ENCODE results near the gene RASAL2.
"Not testable (repeated sequence)": the region's sequence is repeated elsewhere in the genome, so short reads cannot be mapped to it uniquely, and the experiment has no call there.

Gene RASAL2

GRCh38 chr1:178354816-178355215, 260.9 kb downstream of the RASAL2 start:
- DNase-seq, result no peak

DNA sequence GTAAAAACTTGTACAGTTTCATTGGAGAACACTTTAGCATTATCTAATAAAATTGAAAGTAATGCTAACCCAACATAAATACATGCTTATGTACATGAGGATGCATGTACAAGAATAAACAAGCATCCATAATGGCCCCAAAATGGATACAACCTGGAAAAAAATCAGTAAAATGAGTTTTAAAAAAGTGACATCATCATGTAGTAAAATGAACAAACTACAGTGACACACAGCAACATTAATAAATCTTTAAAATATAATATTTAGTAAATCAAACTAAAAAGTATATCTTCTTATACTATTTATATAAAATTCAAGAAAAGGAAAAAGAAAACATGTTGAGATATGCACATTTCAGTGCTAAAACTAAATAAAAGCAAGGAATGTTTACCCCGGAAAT, 262.4 kb downstream of the RASAL2 start:
- no peak for DNase-seq

DNA sequence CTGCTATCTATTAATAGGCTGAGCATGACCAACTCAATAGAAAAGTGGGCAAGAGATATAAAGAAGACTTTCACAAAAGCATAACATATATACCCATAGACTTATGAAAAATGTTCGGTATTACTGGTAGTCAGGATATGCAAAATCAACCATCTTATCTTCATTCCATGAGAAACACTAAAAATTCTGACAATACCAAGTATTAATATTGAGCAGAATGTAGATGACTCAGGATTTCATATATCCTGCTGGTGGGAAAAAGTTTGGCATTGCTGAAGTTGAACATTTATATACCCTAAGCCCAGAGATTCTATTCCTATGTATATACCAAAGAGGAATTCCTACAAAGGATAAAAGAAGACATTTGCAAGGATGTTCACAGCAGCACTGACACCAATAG, 264.6 kb downstream of the RASAL2 start:
- DNase-seq, result no peak

GRCh38 chr1:178360421-178360820, 266.5 kb downstream of the RASAL2 start:
- DNase-seq, result no peak

- DNase-seq, result no peak
Measured at GRCh38 chr1:178361847-178362246, 267.9 kb downstream of the RASAL2 start.

DNA sequence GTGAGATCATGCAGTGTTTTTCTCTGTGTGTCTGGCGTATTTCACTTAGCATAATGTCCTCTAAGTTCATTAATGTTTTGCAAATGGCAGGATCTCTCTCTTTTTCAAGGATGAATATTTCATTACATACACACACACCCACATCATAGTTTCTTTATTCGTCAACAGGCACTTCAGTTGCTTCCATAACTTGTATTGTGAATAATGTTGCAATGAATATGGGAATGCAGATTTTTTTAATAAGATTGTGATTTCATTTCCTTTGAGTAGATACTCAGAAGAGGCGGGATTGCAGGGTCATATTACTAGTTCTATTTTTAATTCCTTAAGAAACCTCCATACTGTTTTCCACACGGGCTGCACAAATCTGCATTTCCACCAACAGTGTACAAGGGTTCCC, 268.8 kb downstream of the RASAL2 start:
- DNase-seq, result peak; percentile 36

DNA sequence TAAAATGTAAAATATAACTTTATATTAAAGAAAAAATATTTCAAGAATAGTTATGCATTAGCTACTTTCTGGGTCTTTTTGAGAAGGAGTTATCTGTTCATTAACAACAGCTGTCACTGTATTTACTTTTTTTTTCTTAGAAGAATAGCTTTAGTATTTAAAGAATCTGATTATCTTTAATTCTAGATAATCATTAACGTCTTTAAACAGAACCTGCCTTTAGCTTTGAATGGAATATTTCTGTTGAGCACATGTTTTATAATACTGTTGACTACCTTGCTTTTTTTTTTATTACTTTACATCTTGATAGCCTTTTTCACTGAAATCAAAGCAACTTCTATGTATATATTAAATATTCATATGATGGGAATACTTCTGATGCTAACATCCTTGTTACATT, 270.9 kb downstream of the RASAL2 start:
- DNase-seq, result no peak

DNA sequence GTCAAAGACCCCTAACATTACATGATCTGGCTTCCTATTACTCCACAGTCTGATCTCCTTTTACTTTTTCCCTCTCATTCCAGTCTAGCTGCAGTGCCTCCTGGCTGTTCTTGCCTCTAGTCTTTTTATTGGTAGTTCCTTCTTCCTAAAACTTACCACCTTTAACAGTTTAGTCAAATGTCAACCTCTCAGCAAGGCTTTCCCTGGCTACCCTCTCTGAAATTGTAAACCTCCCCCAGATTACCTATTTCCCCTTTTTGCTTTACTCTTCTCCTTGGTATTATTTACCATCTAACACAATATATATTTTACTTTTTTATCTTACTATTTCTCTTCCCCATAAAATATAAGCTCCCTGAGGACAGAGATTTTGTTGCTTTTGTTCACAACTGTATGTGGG, 273.2 kb downstream of the RASAL2 start:
- no peak for DNase-seq

GRCh38 chr1:178368208-178368607, 274.3 kb downstream of the RASAL2 start:
- no peak for DNase-seq

- no peak for DNase-seq
Measured at GRCh38 chr1:178371235-178371634, 277.3 kb downstream of the RASAL2 start.

GRCh38 chr1:178371933-178372388, 278.1 kb downstream of the RASAL2 start:
- no peak for DNase-seq

DNA sequence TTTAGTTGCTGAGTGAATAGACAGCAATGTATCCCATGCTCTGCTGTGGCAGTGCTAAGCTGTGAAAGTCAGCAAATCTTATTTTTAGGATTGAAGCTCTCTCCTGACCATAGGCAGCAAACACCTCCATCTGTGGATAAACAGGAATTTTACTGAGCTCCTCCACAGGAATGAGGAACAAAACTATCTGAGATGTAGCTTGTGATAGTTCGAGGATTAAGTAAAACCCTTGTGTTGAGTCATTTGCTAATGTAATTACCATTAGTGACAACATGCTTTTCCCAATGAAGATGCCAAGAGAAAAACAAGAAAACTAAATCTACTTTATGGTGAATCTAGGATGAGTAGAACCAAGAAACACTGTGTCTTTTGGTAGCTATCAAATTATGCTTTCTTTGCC, 280.1 kb downstream of the RASAL2 start:
- no peak for DNase-seq

DNA sequence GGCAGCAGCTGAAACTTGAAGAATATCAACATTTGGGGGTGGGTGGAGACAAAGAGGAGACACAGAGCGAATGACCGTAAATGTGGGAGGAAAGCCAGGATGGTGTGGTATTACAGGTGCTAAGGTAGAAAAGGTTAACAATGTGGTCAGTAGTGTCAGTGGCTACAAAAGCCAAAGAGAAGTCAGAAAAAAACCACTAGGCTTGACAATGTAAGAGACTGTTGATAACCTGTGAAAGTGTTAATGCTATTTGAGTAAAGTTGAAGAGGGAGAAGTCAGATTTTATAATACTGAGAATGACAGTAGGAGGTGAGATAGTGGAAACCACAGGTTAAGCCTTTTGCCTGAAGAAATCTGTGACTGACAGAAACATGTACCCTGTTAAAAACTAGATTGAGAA, 282.1 kb downstream of the RASAL2 start:
- DNase-seq, result no peak

GRCh38 chr1:178379807-178380206, 285.9 kb downstream of the RASAL2 start:
- DNase-seq, result no peak

GRCh38 chr1:178382372-178382771, 288.5 kb downstream of the RASAL2 start:
- no peak for DNase-seq

GRCh38 chr1:178385662-178386061, 291.8 kb downstream of the RASAL2 start:
- no peak for DNase-seq

GRCh38 chr1:178388418-178389145, 294.7 kb downstream of the RASAL2 start:
- no peak for DNase-seq

DNA sequence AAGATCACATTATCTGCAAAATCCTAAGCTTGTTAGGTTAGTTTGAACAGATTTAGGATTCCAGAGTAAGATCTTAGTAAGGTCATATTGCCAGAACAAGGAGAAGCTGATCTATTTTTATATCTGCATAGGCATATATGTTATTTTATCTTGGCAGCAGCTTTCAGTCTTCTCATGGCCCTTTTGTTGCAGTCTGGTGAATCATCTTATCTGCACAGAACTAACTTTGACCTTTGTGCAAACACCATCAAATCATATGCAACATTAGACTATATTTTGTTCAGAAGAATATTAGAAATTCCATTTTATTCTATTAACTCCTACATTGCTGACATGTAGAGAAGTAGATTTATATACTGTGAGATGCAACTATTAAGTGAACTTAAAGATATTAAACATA, 295.5 kb downstream of the RASAL2 start:
- DNase-seq, result no peak

- not testable (repeated sequence) for DNase-seq
Measured at GRCh38 chr1:178390280-178390679, 296.4 kb downstream of the RASAL2 start.

DNA sequence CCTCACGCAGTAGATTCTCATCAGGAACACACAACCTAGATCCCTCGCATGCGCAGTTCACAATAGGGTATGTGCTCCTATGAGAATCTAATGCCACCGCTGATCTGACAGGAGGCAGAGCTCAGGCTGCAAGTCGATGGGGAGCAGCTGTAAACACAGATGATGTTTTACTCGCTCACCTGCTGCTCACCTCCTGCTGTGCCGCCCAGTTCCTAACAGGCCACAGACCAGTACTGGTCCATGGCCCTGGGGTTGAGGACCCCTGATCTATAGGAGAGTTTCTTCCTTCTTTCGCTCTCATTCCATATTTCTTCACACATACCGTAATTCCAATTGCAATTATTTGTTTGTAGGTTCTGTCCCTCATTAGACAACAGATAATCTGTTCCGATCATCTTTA, 299.5 kb downstream of the RASAL2 start:
- DNase-seq, result no peak

- no peak for DNase-seq
Measured at GRCh38 chr1:178396789-178397188, 302.9 kb downstream of the RASAL2 start.

- DNase-seq, result no peak
Measured at GRCh38 chr1:178397678-178398077, 303.8 kb downstream of the RASAL2 start.

- DNase-seq, result no peak
Measured at GRCh38 chr1:178399177-178399728, 305.3 kb downstream of the RASAL2 start.

DNA sequence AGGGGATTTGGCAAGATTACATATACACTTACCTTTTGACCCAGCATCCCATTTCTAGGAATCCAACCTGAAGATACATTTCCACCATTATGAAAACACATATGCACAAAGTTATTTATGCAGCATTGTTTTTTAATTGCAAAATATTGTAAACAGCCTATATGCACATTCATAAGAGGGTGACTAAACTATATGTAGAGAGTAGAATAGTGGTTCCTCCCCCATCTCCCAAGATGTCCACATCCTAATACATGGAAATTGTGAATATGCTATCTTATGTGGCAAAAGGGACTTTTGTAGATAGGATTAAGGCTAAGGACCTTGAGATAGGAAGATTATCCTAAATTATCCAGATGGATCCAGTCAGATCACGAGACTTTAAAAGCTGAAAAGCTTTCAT, 311.2 kb downstream of the RASAL2 start:
- DNase-seq, result no peak

GRCh38 chr1:178407215-178407614, 313.3 kb downstream of the RASAL2 start:
- DNase-seq, result no peak

Measured in amniotic stem cell (primary cell).